IPS DF 19.7 (cell line): ENCODE data around the gene C13orf42.

ENCODE experiments used
- DNase-seq: peaks from one replicate; pipeline ENCODE4 v3.0.0-alpha.2; 2013; ENCODE audit warnings: low read depth, low spot score

The C13orf42 gene

DNA sequence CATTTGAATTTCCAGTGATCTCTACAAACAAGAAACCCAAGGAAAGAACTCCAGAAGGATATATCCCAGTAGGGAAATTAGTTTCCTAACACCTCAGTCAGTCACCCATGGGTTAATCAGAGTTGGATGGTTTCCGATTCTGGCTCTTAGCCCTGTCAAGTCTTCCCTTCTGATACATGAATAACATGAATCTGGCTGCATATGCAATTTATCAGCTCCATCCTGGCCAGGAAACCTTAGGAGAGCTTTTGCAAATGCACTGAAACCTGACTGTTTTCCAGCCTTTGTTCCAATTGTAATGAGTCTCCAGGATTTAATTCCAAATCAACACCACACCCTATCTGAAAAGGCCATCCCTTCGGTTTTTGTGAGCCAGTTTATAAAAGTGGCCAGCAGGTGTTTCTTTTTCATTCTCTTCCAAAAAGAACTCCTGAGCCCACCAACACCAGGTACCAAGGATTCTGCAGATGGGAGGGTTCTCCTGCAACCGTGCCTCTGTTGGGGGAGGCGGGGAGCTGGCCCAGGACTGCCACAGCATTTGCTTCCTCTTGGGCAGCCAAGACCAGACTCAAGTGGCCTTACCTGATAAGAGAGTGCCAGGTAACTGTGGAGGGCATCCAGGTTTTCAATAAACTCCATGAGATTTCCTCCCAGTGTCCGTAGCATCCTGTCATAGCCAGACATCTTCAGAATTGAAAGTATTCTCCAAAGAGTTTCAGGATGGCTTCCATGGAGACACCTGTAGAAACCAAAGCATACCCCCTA lies 77.5 kb downstream of the C13orf42 start:
- DNase-seq: no peak

DNA sequence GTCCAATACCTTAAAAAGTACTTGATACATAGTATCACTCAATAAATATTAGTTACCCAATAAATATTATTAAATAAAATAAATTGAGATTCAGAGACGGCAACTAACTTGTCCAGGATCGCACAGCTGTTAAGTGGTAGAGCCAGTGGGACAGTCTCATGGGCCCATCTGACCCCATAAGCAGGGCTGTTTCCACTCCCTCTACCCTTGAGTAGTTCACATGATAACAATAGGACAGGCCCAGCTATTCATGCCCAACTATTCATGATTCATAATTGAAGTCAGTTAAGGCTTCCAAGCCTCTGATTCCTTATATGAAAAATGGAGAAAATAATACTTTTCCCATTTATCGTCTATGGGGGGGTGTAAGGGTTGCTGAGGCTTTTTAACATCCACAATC lies 78.2 kb downstream of the C13orf42 start:
- DNase-seq: no peak
